T-helper 9 cell (primary cell): ENCODE data around the gene SSMEM1.
"Not testable (repeated sequence)": the region's sequence is repeated elsewhere in the genome, so short reads cannot be mapped to it uniquely, and the experiment has no call there.

Experiments used
- DNase-seq: peaks from one replicate; pipeline ENCODE4 v3.0.0-alpha.2; 2020

The SSMEM1 gene

DNA sequence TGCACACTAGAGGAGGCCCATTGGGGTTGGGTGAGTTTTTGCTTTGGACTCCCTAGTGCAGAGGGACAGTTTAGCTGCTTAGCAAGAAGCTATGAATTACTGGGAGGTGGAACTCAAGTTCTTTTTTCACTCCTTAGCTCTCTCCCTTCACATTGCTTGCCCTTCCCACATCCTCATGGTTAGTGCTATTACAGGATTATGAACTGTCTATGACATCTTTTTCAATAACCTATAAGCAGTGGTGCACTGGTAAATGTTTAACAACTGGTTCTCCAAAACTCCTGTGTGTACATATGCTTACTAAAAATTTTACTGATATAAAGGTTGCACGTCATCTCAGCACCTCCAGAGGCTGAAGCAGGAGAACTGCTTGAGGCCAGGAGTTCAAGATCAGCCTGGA is 6.2 kb downstream of the SSMEM1 start:
- no peak for DNase-seq

DNA sequence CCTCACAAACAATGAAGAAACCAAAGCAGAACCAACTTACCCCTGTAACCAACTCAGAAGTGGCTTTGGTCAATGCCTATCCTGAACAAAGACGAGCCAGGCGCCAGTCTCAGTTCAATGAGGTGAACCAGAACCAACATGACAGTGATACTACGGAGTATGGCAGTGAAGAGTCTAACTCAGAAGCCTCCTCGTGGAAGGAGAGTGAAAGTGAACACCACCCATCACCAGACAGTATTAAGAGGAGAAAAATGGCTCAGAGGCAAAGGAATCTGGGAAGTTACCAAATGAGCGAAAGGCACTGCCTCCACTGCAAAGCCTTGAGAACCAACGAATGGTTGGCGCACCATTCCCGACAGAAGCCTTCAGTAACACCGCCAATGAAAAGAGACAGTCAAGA is 8.4 kb downstream of the SSMEM1 start:
- DNase-seq = no peak

DNA sequence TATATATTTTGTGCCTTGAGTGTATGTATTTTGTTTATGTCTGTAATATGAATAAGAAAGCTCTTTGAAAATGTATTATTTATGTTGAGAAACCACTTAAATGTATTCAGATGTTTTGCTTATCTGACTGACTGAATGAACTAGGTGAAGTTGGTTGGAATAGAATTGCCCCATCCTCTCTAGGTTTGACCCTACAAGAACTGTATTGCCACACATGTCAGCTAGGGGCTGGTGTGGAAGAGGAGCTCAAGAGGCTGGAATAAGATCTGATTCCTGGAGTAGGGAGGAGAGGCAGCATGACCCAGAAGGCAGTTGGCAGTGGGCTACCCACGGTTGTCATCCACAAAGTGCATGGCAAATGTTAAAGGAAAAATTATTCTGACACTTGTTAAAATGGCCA is 9.1 kb downstream of the SSMEM1 start:
- DNase-seq = no peak

DNA sequence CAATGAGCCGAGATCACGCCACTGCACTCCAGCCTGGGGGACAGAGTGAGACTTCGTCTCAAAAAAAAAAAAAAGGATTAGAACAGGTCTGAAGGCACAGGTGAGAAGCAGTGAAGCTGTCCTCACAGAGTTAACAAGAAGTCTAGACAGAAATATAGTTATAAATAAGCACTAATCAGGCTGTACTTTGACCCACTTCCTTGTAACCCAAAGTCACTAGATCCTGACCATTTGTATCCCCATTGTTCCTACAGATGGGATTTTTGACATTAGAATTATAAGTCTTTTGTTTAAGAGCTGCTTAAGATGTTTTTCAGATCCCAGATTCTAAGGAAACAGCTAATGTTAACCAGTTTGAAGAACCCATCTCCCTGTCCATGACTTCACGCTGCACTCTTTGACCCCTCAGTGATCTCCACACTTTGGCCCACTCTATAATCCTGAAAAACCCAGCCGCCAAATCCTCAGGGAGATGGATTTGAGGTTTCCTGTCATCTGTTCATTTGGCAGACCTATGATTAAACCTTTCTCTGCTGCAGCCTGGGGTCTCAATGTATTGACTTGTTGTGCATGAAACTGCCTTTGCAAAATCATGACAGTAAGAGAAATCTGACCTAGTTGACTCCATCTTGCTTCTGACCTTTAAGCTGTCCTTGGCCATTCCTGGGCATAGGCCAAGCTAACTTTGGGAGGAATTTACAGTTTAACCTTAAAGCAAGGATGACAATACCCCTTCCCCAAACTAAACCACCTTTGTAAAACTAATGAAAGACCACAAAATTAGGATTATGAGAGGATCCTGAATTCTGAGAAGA is 11.4 kb downstream of the SSMEM1 start:
- no peak for DNase-seq

DNA sequence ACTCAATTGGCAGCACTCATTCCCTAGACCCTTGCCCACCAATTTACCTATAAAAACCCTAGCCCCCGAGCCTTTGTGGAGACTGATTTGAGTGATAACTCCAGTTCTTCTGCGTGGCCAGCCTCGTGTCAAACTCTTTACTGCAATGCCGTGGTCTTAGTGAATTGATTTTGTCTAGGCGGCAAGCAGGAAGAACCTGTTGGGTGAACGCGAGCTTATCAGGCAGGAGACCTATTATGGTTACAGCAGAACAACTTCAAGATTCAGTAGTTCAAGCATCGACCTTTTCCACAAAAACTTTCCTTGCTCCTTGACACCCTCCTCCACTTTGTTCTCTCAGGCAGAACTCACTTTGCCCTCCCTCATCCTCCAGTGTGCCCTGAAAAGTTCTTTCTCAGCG is 12.2 kb downstream of the SSMEM1 start:
- DNase-seq = no peak

DNA sequence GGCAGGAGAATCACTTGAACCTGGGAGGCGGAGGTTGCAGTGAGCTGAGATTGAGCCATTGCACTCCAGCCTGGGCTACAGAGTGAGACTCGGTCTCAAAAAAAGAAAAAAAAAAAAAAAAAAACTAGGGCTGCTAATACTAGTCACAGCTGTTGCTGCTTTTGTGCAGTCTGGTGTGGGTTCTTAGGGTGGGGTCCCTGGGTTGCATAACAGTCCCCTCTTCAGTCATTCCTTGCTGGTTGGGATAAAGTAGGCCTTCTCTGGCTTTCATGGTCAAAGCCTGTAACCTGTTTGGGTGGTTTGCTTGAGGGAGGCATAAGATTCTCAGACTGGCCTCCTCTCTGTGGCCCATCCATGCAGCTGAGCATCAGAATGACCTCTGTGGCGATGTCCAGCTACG is 14.1 kb downstream of the SSMEM1 start:
- DNase-seq = no peak

DNA sequence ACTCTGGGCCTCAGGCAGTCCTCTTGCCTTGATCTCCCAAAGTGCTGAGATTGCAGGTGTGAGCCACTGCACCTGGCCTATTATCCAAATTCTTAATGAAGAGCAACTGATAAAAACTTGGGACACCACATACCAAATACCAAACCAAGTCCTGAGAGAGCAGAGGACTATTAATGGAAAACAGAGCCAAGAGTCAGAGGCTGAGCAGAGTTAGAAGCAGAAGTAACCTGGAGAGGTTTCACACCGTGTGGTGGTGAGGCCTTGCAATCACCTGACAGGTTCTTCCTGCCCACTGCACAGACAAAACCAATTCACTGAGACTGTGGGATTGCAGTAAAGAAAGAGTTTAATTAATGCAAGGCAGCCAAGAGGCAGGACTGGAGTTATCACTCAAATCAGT is 16.0 kb downstream of the SSMEM1 start:
- no peak for DNase-seq

DNA sequence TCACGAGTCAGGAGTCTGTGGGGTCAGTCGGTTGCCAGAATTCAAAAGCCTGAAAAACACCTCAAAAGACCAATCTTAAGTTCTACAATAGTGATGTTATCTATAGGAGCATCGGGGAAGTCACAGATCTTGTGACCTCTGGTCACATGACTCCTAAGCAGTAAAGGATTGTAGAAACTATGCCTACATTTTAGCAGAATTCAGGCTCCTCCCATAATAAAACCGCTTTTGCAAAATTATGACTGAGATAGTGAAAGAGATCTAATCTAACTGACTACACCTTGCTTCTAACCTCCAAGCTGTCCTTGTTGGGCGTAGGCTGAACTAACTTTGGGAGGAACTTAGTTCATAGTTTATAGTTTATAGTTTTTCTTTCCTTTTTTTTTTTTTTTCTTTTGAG is 16.6 kb downstream of the SSMEM1 start:
- DNase-seq = no peak

DNA sequence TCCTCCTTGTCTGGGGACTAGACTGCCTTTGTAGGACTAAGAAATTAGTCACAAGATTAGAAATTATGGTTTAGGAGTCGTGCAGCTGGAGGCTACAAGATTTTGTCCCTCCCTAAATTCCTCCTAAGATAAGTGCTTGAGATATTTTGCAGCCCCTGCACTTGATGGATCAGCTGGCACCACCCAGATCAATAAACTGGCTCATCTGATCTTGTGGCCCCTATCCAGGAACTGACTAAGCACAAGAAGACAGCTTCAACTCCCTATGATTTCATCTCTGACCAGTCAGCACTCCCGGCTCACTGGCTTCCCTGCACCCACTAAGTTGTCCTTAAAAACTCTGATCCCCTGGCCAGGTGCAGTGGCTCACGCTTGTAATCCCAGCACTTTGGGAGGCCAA is 17.3 kb downstream of the SSMEM1 start:
- not testable (repeated sequence) for DNase-seq

DNA sequence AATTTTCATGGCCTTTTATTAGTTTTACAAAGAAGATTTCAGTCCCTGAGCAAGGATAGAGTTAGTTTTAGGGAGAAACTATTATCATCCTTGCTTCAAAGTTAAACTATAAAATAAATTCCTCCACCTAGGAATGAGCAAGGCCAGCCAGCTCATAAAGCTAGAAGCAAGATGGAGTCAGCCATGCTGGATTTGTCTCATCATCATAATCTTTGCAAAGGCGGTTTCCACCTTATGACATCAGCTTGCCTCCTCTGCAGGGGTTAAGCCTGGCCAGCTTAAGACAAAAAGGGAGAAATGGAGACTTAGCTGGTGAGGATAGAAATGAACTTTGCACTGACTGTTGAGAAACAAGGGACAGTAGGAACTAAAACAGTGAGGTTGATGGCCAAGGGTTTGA is 18.7 kb downstream of the SSMEM1 start:
- no peak for DNase-seq

DNA sequence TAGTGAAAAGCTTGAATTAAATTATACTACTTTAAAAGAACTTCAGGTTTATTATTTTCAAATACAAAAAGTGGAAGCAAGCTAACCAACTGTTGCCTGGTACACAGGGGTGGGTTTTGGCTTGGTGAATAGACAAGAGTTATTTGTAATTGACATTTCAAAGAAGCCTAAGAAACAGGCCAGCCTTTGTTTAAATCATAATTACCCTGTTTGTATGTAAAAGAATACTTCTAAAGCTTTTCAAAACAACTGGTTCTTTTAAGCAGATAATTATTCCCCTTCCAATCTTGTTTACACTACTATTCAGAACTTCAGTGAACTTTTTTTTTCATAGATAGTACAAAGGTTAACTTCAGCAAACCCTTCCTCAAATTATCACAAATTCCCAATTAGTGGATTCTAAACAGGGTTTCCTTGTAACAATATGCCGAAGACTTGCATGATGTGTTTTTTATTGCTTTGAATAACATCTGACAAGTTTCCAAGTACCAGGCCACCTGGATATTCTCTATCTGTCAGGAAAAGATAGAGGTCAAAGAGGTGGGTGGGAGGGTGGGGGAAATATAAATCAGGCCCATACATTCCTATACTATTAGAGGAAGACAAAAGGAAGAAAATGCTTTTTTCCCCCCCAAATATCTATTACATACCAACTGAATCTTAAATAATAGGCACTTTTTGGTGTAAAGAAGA is 20.4 kb downstream of the SSMEM1 start:
- DNase-seq = no peak

DNA sequence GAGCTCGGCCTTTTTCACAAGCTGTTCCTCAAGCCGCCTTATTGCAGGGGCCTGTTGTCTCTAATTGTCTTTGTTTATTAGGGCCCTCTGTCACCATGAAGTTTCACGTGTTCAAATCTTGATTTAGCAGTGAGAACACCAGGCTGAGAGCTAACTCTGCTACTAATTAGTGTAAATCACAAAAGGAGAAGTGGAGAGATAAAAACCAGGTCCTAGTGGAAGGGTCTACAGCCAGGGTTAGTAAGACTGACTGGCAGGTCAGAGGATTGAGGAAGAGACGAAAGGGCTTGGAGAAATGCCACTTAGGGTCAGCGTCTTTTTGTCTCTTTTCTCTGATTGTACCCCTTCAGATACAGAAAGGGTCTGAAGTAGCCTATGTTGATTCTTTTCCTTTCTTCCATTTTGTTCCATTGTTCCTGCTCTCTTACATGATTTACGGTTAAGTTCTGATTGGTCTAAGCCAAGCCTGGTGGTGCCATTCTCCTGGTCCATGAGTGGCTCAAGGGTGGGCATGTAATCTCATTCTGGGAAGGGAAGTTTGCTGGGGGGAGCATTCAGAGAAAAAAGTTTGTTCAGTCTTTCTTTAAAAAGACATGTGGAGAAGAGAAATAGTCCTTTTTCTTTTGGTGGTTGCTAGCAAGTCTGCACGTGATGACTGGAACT is 21.3 kb downstream of the SSMEM1 start:
- no peak for DNase-seq

DNA sequence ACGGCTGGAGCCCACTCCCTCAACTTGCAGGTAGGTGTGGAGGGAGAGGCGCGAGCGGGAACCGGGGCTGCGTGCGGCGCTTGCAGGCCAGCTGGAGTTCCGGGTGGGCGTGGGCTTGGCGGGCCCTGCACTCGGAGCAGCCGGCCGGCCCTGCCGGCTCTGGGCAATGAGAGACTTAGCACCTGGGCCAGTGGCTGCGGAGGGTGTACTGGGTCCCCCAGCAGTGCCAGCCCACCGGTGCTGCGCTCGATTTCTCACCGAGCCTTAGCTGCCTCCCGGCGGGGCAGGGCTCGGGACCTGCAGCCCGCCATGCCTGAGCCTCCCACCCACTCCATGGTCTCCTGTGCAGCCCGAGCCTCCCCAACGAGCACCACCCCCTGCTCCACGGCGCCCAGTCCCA is 22.3 kb downstream of the SSMEM1 start:
- DNase-seq = not testable (repeated sequence)

DNA sequence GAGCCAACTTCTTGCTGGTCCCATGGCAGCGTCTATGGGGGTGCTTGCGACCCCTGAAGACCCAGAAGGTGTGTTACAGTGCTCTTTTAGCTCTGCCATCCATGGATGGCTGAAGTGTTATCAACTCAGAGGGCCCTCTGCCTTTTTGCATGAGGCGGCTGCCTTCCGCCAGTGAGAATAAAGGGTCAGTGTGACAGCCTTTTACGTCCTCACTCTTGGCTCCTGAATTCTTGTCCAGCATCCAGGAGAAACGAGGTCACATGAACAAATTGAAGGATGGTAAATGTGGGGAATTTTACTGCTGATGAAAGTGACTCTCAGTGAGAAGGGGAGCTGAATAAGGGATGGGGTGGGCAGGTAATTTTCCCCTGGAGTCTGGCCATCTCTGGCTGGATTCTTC is 24.1 kb downstream of the SSMEM1 start:
- no peak for DNase-seq

DNA sequence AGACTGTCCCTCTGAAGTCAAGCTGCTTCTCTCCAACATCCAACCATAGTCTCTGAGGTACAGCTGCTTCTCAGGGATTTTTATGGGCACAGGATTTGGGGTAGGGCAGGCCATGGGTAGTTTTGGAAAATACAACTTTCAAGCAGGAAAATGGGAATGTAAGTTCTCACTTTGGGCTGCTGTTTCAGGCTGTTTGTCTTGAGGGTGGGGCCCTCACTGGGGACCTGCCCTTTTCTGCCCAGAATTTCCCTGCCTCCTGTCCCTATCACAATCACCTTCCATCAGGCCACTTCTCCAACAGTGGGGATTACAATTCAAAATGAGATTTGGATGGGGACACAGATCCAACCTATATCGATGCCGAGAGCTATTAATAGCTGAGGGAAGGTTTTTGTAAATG is 24.5 kb downstream of the SSMEM1 start:
- no peak for DNase-seq

DNA sequence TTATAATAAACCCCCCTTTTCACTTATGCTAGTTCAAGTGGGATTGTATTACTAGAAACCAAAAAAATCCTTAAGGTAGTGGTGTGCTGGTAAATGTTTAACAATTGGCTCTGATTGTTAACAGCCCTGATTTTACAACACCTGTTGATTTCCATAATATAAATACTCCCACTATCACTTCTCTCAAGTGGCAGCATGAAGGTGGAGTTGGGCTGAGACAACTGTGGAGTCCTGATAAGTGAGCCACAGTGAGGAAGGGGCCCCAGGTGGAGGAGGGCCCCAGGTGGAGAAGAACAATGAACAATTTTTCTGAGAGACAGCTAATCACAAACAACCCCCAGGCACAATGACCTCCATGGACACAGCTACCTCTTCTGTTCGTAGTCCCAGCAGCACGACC is 26.4 kb downstream of the SSMEM1 start:
- DNase-seq = no peak

DNA sequence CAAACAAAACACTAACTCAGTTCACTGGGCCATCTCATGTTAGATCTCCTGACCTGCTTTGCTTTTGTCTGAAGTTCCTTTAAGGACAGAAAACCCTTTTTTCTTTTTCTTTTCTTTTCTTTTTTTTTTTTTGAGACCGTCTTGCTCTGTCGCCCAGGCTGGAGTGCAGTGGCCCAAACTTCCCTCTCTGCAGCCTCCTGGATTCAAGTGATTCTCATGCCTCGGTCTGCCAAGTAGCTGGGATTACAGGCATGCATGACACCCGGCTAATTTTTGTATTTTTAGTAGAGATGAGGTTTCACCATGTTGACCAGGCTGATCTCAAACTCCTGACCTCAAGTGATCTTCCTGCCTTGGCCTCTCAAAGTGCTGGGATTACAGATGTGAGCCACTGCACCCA is 28.7 kb downstream of the SSMEM1 start:
- not testable (repeated sequence) for DNase-seq

DNA sequence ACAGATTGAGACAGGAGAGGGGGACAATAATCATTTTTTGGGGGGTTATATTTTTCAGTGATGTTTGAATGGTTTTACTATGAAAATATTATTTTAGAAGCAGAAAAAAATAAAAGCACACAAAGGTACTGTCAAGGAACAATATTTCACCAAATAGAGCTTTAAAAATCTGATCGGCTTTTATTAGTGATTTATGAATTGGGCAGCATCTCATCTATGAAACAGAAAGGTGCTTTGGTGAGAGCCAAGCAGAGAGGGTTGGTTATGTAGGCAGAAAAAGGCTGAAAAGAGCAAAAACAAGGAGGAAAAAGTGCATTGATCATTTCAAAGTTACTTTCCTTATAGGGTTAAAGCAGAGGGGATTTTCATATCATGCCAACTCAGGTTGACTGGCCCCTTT is 32.6 kb downstream of the SSMEM1 start:
- DNase-seq = no peak

DNA sequence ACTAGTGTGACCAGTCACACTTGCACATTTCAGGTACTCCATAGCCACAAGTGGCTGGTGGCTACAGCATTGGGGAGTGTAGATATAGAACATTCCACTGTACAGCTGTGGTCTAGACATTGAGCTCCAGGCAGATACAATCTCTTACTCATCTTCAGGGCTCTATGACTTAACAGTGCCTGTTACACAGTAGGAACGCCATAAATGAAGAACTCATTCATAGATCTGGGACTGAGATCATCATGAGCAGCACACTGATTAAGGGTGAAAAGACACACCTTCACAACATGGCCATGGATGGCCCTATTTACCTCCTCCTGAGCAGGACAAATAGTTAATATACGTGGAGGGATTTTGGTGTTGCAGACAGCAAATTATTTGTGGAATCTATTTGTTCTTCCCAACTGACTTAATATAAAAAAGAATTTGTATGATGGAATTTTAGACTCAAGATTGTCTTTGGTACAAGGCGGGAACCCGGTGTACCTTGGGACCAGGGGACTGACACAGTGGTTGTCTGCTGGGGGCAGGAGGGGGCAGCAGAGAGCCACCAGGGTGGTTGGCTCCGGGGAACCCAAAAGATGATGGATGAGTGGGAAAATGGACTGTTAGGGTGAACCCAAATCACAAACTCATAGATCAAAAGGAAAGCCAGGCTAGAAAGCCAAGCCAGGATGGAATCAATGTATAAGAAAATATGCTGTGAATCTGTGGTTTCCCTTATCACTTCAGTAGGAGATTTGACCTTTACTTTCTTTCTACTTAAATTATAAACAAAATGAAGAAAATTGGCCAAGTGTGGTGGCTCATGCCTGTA is 34.7 kb downstream of the SSMEM1 start:
- DNase-seq = peak; percentile 14

DNA sequence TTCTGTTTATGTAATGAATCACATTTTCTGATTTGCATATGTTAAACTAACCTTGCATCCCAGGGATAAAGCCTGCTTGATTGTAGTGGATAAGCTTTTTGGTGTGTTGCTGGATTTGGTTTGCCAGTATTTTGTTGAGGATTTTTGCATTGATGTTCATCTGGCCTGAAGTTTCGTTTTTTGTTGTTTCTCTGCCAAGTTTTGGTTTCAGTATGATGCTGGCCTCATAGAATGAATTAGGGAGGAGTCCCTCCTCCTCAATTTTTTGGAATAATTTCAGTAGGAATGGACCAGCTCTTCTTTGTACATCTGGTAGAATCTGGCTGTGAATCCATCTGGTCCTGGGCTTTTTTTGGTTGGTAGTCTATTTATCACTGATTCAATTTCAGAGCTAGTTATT is 35.8 kb downstream of the SSMEM1 start:
- not testable (repeated sequence) for DNase-seq

DNA sequence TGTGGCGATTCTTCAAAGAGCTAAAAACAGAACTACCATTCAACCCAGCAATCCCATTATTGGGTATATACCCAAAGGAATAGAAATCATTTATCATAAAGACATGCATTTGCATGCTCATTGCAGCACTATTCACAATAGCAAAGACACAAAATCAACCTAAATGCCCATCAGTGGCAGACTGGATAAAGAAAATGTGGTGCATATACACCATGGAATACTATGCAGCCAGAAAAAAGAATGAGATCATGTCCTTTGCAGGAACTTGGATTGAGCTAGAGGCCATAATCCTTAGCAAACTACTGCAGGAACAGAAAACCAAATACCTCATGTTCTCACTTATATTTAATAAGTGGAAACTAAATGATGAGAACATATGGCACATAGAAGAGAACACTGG is 38.8 kb downstream of the SSMEM1 start:
- not testable (repeated sequence) for DNase-seq

DNA sequence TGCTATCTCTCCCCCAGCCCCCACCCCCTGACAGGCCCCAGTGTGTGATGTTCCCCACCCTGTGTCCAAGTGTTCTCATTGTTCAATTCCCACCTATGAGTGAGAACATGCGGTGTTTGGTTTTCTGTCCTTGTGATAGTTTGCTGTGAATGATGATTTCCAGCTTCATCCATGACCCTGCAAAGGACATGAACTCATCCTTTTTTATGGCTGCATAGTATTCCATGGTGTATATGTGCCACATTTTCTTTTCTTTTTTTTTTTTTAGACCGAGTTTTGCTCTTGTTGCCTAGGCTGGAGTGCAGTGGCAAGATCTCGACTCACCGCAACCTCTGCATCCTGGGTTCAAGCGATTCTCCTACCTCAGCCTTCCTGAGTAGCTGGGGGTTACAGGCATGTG is 41.2 kb downstream of the SSMEM1 start:
- not testable (repeated sequence) for DNase-seq

DNA sequence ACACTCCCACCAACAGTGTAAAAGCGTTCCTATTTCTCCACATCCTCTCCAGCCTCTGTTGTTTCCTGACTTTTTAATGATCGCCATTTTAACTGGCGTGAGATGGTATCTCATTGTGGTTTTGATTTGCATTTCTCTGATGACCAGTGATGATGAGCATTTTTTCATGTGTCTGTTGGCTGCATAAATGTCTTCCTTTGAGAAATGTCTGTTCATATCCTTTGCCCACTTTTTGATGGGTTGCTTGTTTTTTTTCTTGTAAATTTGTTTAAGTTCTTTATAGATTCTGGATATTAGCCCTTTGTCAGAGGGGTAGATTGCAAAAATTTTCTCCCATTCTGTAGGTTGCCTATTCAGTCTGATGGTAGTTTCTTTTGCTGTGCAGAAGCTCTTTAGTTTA is 42.0 kb downstream of the SSMEM1 start:
- DNase-seq = not testable (repeated sequence)
